ENCODE data around the gene PQBP1.

The PQBP1 gene

GRCh38 chrX:48891402-48892288 is 6.1 kb upstream of the PQBP1 start:
- peak; percentile 69 for TF ChIP-seq CTCF (IDR thresholded peaks at IDR 0.05)
- no peaks in the 10 kb centered on the region for H3K9me3 ChIP-seq
- no peaks in the 10 kb centered on the region for H3K36me3 ChIP-seq
- no peaks in the 10 kb centered on the region for H3K27me3 ChIP-seq
- peak overlapping the region; percentile 61 to 79 for H3K4me3 ChIP-seq (ENCODE audit: low read depth in 1 of 2, low read length in 1 of 2)
- peak overlapping the region; percentile 65 for H3K27ac ChIP-seq
- peaks cover 9 to 15% of the 10 kb centered on the region in 2 experiments for H3K4me1 ChIP-seq (ENCODE audit: control insufficient read depth in 1 of 2, insufficient read depth in 1 of 2, low read depth in 1 of 2, low read length in 1 of 2)

- Histone ChIP-seq H3K4me1 (ENCODE audit: control insufficient read depth in 1 of 2, insufficient read depth in 1 of 2, low read depth in 1 of 2, low read length in 1 of 2) (peaks cover 11 to 18% of the 10 kb centered on the region in 2 experiments), H3K36me3 (no peaks in the 10 kb centered on the region), H3K27me3 (no peaks in the 10 kb centered on the region), H3K9me3 (no peaks in the 10 kb centered on the region), H3K4me3 (ENCODE audit: low read depth in 1 of 2, low read length in 1 of 2) (no peak overlapping the region), H3K27ac (no peak overlapping the region)
- TF ChIP-seq CTCF (IDR thresholded peaks at IDR 0.05) = no peak
These were observed 4.8 kb upstream of the PQBP1 start for GRCh38 chrX:48892896-48893295.

GRCh38 chrX:48893556-48894348 is 4.0 kb upstream of the PQBP1 start:
- H3K4me1 ChIP-seq (ENCODE audit: control insufficient read depth in 1 of 2, insufficient read depth in 1 of 2, low read depth in 1 of 2, low read length in 1 of 2) = peaks cover 11 to 25% of the 10 kb centered on the region in 2 experiments
- no peak for TF ChIP-seq CTCF (IDR thresholded peaks at IDR 0.05)

GRCh38 chrX:48894891-48895290 is 2.8 kb upstream of the PQBP1 start:
- Histone ChIP-seq H3K4me1 (ENCODE audit: control insufficient read depth in 1 of 2, insufficient read depth in 1 of 2, low read depth in 1 of 2, low read length in 1 of 2) (peaks cover 16 to 30% of the 10 kb centered on the region in 2 experiments), H3K27ac (no peak overlapping the region), H3K27me3 (no peaks in the 10 kb centered on the region), H3K9me3 (no peaks in the 10 kb centered on the region), H3K36me3 (no peaks in the 10 kb centered on the region), H3K4me3 (ENCODE audit: low read depth in 1 of 2, low read length in 1 of 2) (no peak overlapping the region)
- no peak for TF ChIP-seq CTCF (IDR thresholded peaks at IDR 0.05)

More at GRCh38 chrX:48893556-48894348, 4.0 kb upstream of the PQBP1 start:
- Histone ChIP-seq H3K27me3 (no peaks in the 10 kb centered on the region), H3K4me3 (ENCODE audit: low read depth in 1 of 2, low read length in 1 of 2) (no peak overlapping the region), H3K27ac (no peak overlapping the region), H3K9me3 (no peaks in the 10 kb centered on the region), H3K36me3 (no peaks in the 10 kb centered on the region)

- Histone ChIP-seq H3K4me3 (ENCODE audit: low read depth in 1 of 2, low read length in 1 of 2) (peak overlapping the region; percentile 67 to 81), H3K27ac (peak overlapping the region; percentile 95), H3K4me1 (ENCODE audit: control insufficient read depth in 1 of 2, insufficient read depth in 1 of 2, low read depth in 1 of 2, low read length in 1 of 2) (peaks cover 16 to 24% of the 10 kb centered on the region in 2 experiments), H3K36me3 (peaks cover under 1% of the 10 kb centered on the region), H3K27me3 (no peaks in the 10 kb centered on the region), H3K9me3 (no peaks in the 10 kb centered on the region)
- no peak for TF ChIP-seq CTCF (IDR thresholded peaks at IDR 0.05)
These were observed 1.1 kb upstream of the PQBP1 start for GRCh38 chrX:48896611-48897011.
